22Rv1 (cell line): ENCODE measurements around the gene HES1.

Experiments used
- CTCF ChIP-seq: fragments of 450-650 bp; IDR thresholded peaks from 2 replicates; pipeline ENCODE4 v1.5.1; 2017; ENCODE audit warnings: mild to moderate bottlenecking
- ZFX ChIP-seq: fragments of 450-650 bp; IDR thresholded peaks from 2 replicates; pipeline ENCODE4 v1.6.1; 2017; ENCODE audit warnings: antibody characterized with exemption, borderline replicate concordance

- TF ChIP-seq CTCF (no peak), ZFX (no peak)
Measured at GRCh38 chr3:194134757-194135515, 1.0 kb upstream of the HES1 start.
